Uterus (tissue), 4 donors: ENCODE measurements around the gene SSTR4. TPM values are rescaled to one million over a fixed set of nuclear protein-coding genes. Genes with fewer than 3 reads are reported as not detected.

ENCODE experiments used
- DNase-seq, 2 donors: peaks; one replicate each; pipeline ENCODE4 v3.0.0-alpha.2; 2019 to 2020
- H3K27ac ChIP-seq, 2 donors: fragments of 200-600 bp; sonication (generic); 1 replicate in 1 of 2; 2 replicates in 1 of 2; pipeline ENCODE4 v1.5.1; 2016 to 2018
- H3K27me3 ChIP-seq, 2 donors: fragments of 200-600 bp; sonication (generic); one replicate each; pipeline ENCODE4 v1.5.1; 2018 to 2019; ENCODE audit warnings: control low read depth in 1 of 2
- H3K36me3 ChIP-seq, 2 donors: fragments of 200-600 bp; sonication (generic); one replicate each; pipeline ENCODE4 v1.5.1; 2019; ENCODE audit warnings: control low read depth in 1 of 2
- H3K4me1 ChIP-seq, 2 donors: fragments of 200-600 bp; sonication (generic); one replicate each; pipeline ENCODE4 v1.5.1; 2018 to 2019; ENCODE audit warnings: control low read depth in 1 of 2
- H3K4me3 ChIP-seq, 2 donors: fragments of 200-600 bp; sonication (generic); 1 replicate in 1 of 2; 2 replicates in 1 of 2; pipeline ENCODE4 v1.5.1; 2018 to 2019; ENCODE audit warnings: mild to moderate bottlenecking in 1 of 2
- H3K9me3 ChIP-seq, 2 donors: fragments of 200-600 bp; sonication (generic); one replicate each; pipeline ENCODE4 v1.5.1; 2019; ENCODE audit warnings: control low read depth in 1 of 2
- CTCF ChIP-seq, 4 experiments: fragments of 200-600 bp in 2 of 4; fragments of 450-650 bp in 2 of 4; sonication (generic) in 2 of 4; IDR thresholded peaks; one replicate each; pipeline ENCODE4 v1.5.1; 2016 to 2019; ENCODE audit warnings: antibody characterized with exemption in 4 of 4, mild to moderate bottlenecking in 2 of 4, moderate library complexity in 1 of 4
- POLR2A ChIP-seq, 2 donors: fragments of 450-650 bp; IDR thresholded peaks; one replicate each; pipeline ENCODE4 v1.6.1; 2016; ENCODE audit warnings: antibody characterized with exemption in 2 of 2, mild to moderate bottlenecking in 1 of 2, moderate library complexity in 1 of 2
- intact Hi-C: fragments of 100-400 bp; cut with DNase I; formaldehyde crosslinking; loops from one replicate; pipeline ENCODE4 v1.15.1; 2023; ENCODE audit warnings: low total_unique reads
- total RNA-seq, 4 donors: library from RNA; depleted of rRNA in 3 of 4; stranded (reverse); fragments of >200 nt in 3 of 4; gene quantifications; one replicate each; pipeline versions ENCODE4 v1.1.0 to v1.2.4, GENCODE V29; 2014 to 2023
- donor health status: DM: yes; HTN: yes; CAD: no.

Gene SSTR4
- total RNA-seq, 4 donors from 2014 or later = not detected

- no peak for TF ChIP-seq POLR2A (IDR thresholded peaks at IDR 0.05)
- no peak for TF ChIP-seq CTCF (IDR thresholded peaks at IDR 0.05)
- H3K4me3 ChIP-seq = no peak overlapping the region
- H3K4me1 ChIP-seq = no peaks in the 10 kb centered on the region
- H3K36me3 ChIP-seq = no peaks in the 10 kb centered on the region
- no peaks in the 10 kb centered on the region for H3K27me3 ChIP-seq
- intact Hi-C loops = no loop called here
- H3K9me3 ChIP-seq = no peaks in the 10 kb centered on the region
- no peak for DNase-seq
- H3K27ac ChIP-seq = no peak overlapping the region
Observed at GRCh38 chr20:23033918-23034317, 1.2 kb upstream of the SSTR4 start.

DNA sequence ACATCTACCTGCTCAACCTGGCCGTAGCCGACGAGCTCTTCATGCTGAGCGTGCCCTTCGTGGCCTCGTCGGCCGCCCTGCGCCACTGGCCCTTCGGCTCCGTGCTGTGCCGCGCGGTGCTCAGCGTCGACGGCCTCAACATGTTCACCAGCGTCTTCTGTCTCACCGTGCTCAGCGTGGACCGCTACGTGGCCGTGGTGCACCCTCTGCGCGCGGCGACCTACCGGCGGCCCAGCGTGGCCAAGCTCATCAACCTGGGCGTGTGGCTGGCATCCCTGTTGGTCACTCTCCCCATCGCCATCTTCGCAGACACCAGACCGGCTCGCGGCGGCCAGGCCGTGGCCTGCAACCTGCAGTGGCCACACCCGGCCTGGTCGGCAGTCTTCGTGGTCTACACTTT is 619 bp downstream of the SSTR4 start:
- no peak overlapping the region for H3K4me3 ChIP-seq
- H3K27me3 ChIP-seq = no peaks in the 10 kb centered on the region
- TF ChIP-seq POLR2A (IDR thresholded peaks at IDR 0.05) (no peak), CTCF (IDR thresholded peaks at IDR 0.05) (no peak)
- no peaks in the 10 kb centered on the region for H3K36me3 ChIP-seq
- intact Hi-C loops = no loop called here
- no peaks in the 10 kb centered on the region for H3K9me3 ChIP-seq
- H3K4me1 ChIP-seq = no peaks in the 10 kb centered on the region
- no peak overlapping the region for H3K27ac ChIP-seq
- DNase-seq = no peak

DNA sequence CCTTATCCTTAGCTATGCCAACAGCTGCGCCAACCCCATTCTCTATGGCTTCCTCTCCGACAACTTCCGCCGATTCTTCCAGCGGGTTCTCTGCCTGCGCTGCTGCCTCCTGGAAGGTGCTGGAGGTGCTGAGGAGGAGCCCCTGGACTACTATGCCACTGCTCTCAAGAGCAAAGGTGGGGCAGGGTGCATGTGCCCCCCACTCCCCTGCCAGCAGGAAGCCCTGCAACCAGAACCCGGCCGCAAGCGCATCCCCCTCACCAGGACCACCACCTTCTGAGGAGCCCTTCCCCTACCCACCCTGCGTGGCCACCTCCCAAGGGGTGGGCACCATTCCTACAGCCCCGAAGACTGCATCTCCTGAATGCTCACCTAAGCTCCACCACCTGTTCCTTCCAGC is 1.3 kb downstream of the SSTR4 start:
- TF ChIP-seq POLR2A (IDR thresholded peaks at IDR 0.05) (no peak), CTCF (IDR thresholded peaks at IDR 0.05) (no peak)
- no peak overlapping the region for H3K27ac ChIP-seq
- DNase-seq = no peak
- no peak overlapping the region for H3K4me3 ChIP-seq
- H3K4me1 ChIP-seq = no peaks in the 10 kb centered on the region
- no peaks in the 10 kb centered on the region for H3K9me3 ChIP-seq
- intact Hi-C loops = no loop called here
- H3K36me3 ChIP-seq = no peaks in the 10 kb centered on the region
- no peaks in the 10 kb centered on the region for H3K27me3 ChIP-seq

DNA sequence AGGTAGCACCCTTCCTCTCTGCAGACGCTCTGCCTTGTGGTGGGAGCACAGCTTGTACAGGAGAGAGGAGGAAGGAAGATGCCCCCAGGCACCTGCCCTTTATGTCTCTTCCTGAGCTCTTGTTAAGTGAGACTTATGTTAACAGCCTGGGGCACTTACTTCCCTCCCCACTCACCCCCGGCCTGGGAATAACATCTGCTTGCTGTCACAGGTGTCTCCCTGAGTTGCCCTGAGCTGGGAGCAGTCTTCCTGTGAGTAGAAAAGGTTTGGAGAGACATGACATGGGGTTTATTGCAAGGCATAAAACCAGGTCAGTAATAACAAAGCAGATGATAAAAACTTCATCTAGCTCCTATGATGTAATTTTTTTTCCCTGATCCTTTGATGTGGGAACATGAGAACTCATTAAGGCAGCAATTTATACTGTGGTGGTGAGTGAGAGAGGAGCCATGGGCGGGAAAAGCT is 1.9 kb downstream of the SSTR4 start:
- no peak for DNase-seq
- Histone ChIP-seq H3K36me3 (no peaks in the 10 kb centered on the region), H3K9me3 (no peaks in the 10 kb centered on the region), H3K4me3 (no peak overlapping the region), H3K27ac (no peak overlapping the region), H3K27me3 (no peaks in the 10 kb centered on the region), H3K4me1 (no peaks in the 10 kb centered on the region)
- intact Hi-C loops = no loop called here
- TF ChIP-seq CTCF (IDR thresholded peaks at IDR 0.05) (no peak), POLR2A (IDR thresholded peaks at IDR 0.05) (no peak)

GRCh38 chr20:23039136-23039875 is 4.2 kb downstream of the SSTR4 start:
- TF ChIP-seq POLR2A (IDR thresholded peaks at IDR 0.05) = no peak
- TF ChIP-seq CTCF (IDR thresholded peaks at IDR 0.05) = no peak
- Histone ChIP-seq H3K36me3 (no peaks in the 10 kb centered on the region), H3K27ac (no peak overlapping the region), H3K9me3 (no peaks in the 10 kb centered on the region), H3K27me3 (no peaks in the 10 kb centered on the region), H3K4me1 (no peaks in the 10 kb centered on the region), H3K4me3 (no peak overlapping the region)
- no peak for DNase-seq
- intact Hi-C loops = no loop called here
